Activated CD8-positive, alpha-beta memory T cell treated with anti-CD3 and anti-CD28 coated beads, Interleukin-2, amount 10 ng/mL, durations not matched to agents 7 days and 5 days (primary cell): ENCODE measurements around the gene KDM7A. TPM values are rescaled to one million over a fixed set of nuclear protein-coding genes. Genes with fewer than 3 reads are reported as not detected.
A peak's percentile ranks its signal among the peaks of the same experiment; 100 is the strongest.
"Not testable (repeated sequence)": the region's sequence is repeated elsewhere in the genome, so short reads cannot be mapped to it uniquely, and the experiment has no call there.

ENCODE experiments used
- ATAC-seq: fragments of 150-1000 bp; cut with Tn5 transposase; one replicate; pipeline ENCODE4 v1.10.0; 2021; ENCODE audit warnings: moderate library complexity
- CTCF ChIA-PET: fragments of 350-600 bp; sonication (Branson Sonifier 250); formaldehyde crosslinking; loops from one replicate; lab custom pipeline; 2021; ENCODE audit warnings: antibody characterized with exemption; lab: Charles Lee
- DNase-seq: peaks from one replicate; pipeline ENCODE4 v3.0.0-alpha.2; 2020
- H3K27ac Mint-ChIP-seq: one replicate; pipeline ENCODE4 v1.8.0; 2021; ENCODE audit warnings: mild to moderate bottlenecking, mixed read lengths
- H3K27me3 Mint-ChIP-seq: one replicate; pipeline ENCODE4 v1.8.0; 2021; ENCODE audit warnings: mixed read lengths
- H3K36me3 Mint-ChIP-seq: one replicate; pipeline ENCODE4 v1.8.0; 2021; ENCODE audit warnings: mild to moderate bottlenecking, mixed read lengths
- H3K4me1 Mint-ChIP-seq: one replicate; pipeline ENCODE4 v1.8.0; 2021; ENCODE audit warnings: mixed read lengths
- H3K4me3 Mint-ChIP-seq: one replicate; pipeline ENCODE4 v1.8.0; 2021; ENCODE audit warnings: mild to moderate bottlenecking, moderate library complexity, mixed read lengths
- H3K9me3 Mint-ChIP-seq: one replicate; pipeline ENCODE4 v1.8.0; 2022; ENCODE audit warnings: low read depth, mixed read lengths
- total RNA-seq, 2 experiments: library from RNA; stranded (reverse); gene quantifications; one replicate each; pipeline ENCODE4 v1.2.3, GENCODE V29; 2021

KDM7A gene
- total RNA-seq, 2 experiments from 2014 or later, result 7.3 to 13.1 TPM

DNA sequence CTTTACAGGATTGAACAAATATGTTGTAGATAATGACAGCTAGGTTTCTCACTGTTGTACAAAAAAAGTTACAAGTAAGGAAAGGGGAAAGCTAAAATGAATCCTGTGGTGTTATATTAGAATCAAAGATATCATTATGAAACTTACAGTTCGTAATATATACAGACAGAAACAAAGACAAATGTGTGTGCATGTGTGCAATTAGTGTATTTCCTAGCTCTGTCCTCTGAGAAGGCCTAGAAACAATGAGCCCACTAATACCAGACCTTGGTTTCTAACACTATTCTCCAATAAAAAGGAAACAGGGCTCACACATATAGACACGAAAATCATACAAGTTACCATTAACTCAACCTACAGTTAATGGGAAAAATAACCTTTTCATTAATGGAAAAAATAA, 8.0 kb downstream of the KDM7A start:
- Mint-ChIP-seq H3K4me3 (no peak overlapping the region), H3K4me1 (peaks cover 63% of the 10 kb centered on the region)
- ATAC-seq, result no peak

DNA sequence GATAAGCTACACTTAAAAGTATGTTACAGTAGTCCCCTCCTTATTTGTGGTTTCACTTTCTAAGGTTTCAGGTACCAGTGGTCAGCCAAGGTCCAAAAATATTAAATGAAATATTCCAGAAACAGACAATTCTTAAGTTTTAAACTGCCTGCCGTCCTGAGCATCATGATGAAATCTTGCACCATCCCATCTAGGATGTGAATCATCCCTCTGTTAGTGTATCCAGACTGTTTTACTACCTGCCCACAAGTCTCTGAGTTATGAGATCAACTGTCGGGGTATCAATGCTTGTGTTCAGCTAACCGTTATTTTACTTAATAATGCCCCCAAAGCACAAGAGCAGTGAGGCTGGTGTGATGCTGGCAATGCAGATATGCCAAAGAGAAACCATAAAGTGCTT, 11.4 kb downstream of the KDM7A start:
- Mint-ChIP-seq H3K27me3 (no peaks in the 10 kb centered on the region), H3K36me3 (peaks cover 17% of the 10 kb centered on the region), H3K9me3 (no peaks in the 10 kb centered on the region), H3K27ac (peak overlapping the region; percentile 74), H3K4me1 (peaks cover 69% of the 10 kb centered on the region), H3K4me3 (peak overlapping the region; percentile 48)
- CTCF ChIA-PET, result interaction anchor here (0.6 to 1.3 kb wide), 2 partner anchors 119 to 139 kb away, joined by 3 read pairs; no protein-coding TSS in a partner anchor
- no peak for DNase-seq
- ATAC-seq, result peak; percentile 56

More for the DNA sequence above, 8.0 kb downstream of the KDM7A start:
- Mint-ChIP-seq H3K27me3 (no peaks in the 10 kb centered on the region), H3K36me3 (peaks cover 6% of the 10 kb centered on the region), H3K9me3 (no peaks in the 10 kb centered on the region), H3K27ac (no peak overlapping the region)
- no peak for DNase-seq
- CTCF ChIA-PET, result interaction anchor here (1.3 to 2.0 kb wide), 2 partner anchors 12 to 136 kb away, joined by 4 to 5 read pairs; no protein-coding TSS in a partner anchor

DNA sequence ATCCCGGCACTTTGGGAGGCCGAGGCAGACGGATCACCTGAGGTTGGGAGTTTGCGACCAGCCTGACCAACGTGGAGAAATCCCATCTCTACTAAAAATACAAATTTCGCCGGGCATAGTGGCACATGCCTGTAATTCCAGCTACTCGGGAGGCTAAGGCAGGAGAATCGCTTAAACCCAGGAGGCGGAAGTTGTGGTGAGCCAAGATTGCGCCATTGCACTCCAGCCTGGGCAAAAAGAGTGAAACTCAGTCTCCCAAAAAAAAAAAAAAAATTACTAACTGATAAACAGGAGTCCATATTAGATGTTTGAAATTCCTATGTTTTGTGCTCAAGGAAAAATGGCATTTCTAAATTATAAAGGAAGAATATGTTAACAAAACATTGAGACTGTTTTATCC, 14.7 kb downstream of the KDM7A start:
- H3K9me3 Mint-ChIP-seq, ATAC-seq, H3K27me3 Mint-ChIP-seq, H3K27ac Mint-ChIP-seq, CTCF ChIA-PET, H3K4me3 Mint-ChIP-seq, DNase-seq: not testable (repeated sequence)
- Mint-ChIP-seq H3K4me1 (peaks cover 62% of the 10 kb centered on the region), H3K36me3 (peaks cover 26% of the 10 kb centered on the region)

DNA sequence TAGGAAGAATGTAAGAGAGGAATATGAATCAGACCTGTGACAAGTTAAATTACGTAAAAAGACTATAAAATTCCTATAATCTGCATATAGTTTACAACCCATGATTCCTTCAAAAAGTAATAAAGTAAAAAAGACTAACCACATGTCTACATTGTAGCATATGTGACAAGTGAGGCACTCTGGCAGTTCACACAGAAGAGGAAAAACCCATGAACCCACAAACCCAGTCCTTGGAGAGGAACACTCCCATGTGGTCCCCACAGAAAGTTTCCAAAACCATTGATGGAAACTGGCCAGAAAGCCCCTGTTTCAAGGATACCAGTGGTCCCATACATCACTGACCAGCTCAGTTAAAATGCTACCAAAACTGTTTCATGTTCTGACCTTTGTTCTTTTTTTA, 15.7 kb downstream of the KDM7A start:
- H3K36me3 Mint-ChIP-seq, result peaks cover 26% of the 10 kb centered on the region
- no peaks in the 10 kb centered on the region for H3K9me3 Mint-ChIP-seq
- DNase-seq, result no peak
- H3K4me3 Mint-ChIP-seq, result no peak overlapping the region
- H3K4me1 Mint-ChIP-seq, result peaks cover 66% of the 10 kb centered on the region
- CTCF ChIA-PET, result no interaction called here
- H3K27me3 Mint-ChIP-seq, result no peaks in the 10 kb centered on the region
- no peak overlapping the region for H3K27ac Mint-ChIP-seq
- no peak for ATAC-seq

DNA sequence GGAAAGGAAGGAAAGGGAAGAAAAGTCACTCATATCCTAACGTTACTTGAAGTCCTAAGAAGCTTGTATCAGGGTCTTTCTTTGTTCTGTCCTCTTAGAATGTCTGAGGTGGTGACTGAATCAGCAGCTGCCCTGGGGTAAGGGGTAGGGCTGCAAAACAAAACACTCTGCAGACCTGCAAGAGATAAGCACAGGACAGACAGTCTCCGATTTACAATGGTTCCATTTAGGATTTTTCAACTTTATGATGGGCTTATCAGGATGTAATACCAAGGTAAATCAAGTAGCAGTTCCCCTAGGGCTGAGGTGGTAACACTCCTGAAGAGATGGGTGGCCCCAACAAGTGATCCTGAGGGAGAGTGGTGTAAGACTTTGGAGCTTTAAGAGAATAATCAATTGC, 16.5 kb downstream of the KDM7A start:
- Mint-ChIP-seq H3K9me3 (no peaks in the 10 kb centered on the region), H3K4me3 (no peak overlapping the region), H3K27ac (no peak overlapping the region), H3K4me1 (peaks cover 62% of the 10 kb centered on the region), H3K36me3 (peaks cover 23% of the 10 kb centered on the region), H3K27me3 (no peaks in the 10 kb centered on the region)
- CTCF ChIA-PET, result no interaction called here
- ATAC-seq (no peak), DNase-seq (no peak)

DNA sequence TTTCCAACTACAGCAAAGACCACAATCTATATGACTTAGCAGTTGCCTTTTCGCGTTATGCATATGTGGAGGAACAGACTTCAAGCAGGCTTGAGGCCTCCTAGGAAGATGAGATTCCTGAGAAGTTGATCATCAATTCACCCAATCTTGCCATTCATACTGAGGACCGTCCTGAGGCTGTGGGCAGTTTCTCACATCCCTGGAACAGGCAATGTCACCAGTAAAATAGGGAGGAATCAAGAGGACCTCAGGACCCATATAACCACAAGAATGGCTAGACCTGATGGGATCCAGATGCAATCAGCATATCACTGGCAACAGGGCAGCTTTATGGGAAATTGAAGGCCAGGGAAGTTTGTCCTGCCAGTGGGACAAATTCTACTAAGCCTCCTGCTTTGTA, 17.3 kb downstream of the KDM7A start:
- DNase-seq (no peak), ATAC-seq (no peak)
- Mint-ChIP-seq H3K36me3 (peaks cover 21% of the 10 kb centered on the region), H3K4me3 (no peak overlapping the region), H3K27me3 (no peaks in the 10 kb centered on the region), H3K27ac (no peak overlapping the region), H3K4me1 (peaks cover 55% of the 10 kb centered on the region), H3K9me3 (no peaks in the 10 kb centered on the region)
- CTCF ChIA-PET, result no interaction called here

DNA sequence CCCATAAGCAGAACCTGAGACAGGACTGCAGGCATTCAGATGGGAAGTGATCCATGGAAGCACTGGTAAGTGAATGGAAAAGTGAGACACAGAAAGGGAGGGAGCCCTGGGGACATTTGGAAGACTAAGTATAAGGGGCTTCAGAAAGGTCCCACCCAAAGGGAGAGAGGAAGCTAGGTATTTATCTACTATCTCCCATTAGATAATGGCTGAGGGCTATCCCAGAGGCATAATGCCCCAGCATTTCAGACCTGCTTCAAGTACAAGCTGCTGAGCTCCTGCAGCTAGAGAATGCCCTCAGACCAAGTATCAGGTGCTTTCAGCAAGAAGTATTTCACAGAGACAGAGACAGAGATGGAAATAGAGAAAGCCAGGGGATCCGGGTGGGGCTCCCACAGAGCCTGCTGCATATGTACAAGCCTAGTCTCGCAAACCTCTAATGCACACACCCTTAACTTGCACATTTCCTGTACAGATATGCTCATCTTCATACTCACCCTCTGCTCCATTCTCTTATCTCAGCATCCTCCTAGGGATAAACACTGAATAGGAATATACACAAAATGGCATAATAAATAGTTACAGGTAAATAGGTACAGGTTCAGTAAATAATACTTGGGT, 20.2 kb downstream of the KDM7A start:
- Mint-ChIP-seq H3K27ac (peak overlapping the region; percentile 52), H3K27me3 (no peaks in the 10 kb centered on the region), H3K9me3 (no peaks in the 10 kb centered on the region), H3K36me3 (peaks cover 24% of the 10 kb centered on the region), H3K4me1 (peaks cover 42% of the 10 kb centered on the region), H3K4me3 (no peak overlapping the region)
- DNase-seq (no peak), ATAC-seq (peak; percentile 58)
- CTCF ChIA-PET, result interaction anchor here (1.5 kb wide), 1 partner anchor 12 kb away, joined by 4 read pairs; no protein-coding TSS in a partner anchor

DNA sequence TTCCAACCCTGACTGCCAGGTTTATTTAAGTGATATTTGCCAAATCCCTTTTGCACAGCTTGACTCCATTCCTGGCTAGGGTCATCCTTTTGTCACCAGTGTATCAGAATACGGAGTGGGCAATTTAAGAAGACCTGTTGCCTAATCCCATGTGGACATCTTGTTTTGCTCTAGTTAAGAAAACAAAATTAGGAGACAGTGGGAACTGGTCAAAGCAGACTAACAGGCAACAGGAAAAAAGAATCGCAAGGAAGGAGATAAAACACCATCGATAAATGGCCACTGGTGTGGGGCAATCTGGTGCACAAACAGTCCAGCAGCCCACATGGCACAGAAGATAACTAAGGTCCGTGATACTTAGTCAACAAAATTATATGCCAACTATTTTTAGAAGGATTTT, 21.4 kb downstream of the KDM7A start:
- H3K36me3 Mint-ChIP-seq, result peaks cover 20% of the 10 kb centered on the region
- H3K27me3 Mint-ChIP-seq, result no peaks in the 10 kb centered on the region
- DNase-seq, result no peak
- no peaks in the 10 kb centered on the region for H3K9me3 Mint-ChIP-seq
- H3K27ac Mint-ChIP-seq, result no peak overlapping the region
- CTCF ChIA-PET, result interaction anchor here (1.1 kb wide), 1 partner anchor 17 kb away, joined by 3 read pairs; no protein-coding TSS in a partner anchor
- no peak overlapping the region for H3K4me3 Mint-ChIP-seq
- H3K4me1 Mint-ChIP-seq, result peaks cover 32% of the 10 kb centered on the region
- ATAC-seq, result no peak

DNA sequence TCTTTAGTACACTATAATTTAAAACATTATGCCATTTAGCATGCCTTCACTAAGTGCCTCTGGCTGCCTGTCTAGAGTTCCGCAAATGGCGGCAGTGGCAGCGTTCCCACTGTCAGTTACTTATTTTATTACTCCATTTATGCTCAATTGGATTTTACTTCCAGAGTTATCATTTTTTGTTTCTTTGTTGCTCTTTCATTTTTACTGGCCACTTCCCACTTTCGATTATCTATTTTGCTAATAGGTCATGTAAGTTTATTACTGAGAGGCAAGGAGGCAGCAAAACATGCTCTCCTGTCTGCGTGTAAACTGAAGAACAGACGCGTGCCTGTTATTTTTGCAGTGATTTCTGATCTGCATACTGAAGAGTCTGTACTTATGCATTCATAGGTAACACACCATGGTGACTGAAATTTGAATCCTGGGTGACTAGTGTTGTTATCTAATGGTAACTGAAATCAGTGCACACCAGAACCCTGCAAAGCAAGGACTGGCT, 23.1 kb downstream of the KDM7A start:
- no peaks in the 10 kb centered on the region for H3K27me3 Mint-ChIP-seq
- H3K4me1 Mint-ChIP-seq, result peaks cover 26% of the 10 kb centered on the region
- CTCF ChIA-PET, result no interaction called here
- H3K9me3 Mint-ChIP-seq, result no peaks in the 10 kb centered on the region
- ATAC-seq (no peak), DNase-seq (no peak)
- H3K27ac Mint-ChIP-seq, result no peak overlapping the region
- H3K4me3 Mint-ChIP-seq, result no peak overlapping the region
- H3K36me3 Mint-ChIP-seq, result peaks cover 16% of the 10 kb centered on the region

DNA sequence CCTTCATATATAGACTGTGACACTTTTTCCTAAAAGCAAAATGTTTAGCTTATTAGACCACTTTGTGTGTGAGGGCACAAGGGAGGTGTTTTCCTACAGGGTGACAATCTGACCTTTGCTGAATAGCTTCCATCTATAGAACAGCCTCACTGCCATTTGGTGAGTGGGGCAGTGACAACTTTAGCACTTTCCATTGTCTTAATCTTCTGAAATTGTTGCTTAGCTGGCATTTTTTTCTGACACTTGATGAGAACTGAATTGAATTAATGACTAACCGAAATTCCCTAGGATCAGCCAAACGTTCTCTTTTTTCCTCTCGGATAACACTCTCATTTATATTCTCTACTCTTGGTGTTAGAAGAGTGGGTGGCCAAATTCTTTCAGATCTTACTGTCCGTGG, 30.2 kb downstream of the KDM7A start:
- Mint-ChIP-seq H3K4me3 (no peak overlapping the region), H3K4me1 (no peaks in the 10 kb centered on the region), H3K9me3 (no peaks in the 10 kb centered on the region), H3K27me3 (no peaks in the 10 kb centered on the region), H3K36me3 (peaks cover 29% of the 10 kb centered on the region), H3K27ac (no peak overlapping the region)
- DNase-seq (no peak), ATAC-seq (no peak)
- CTCF ChIA-PET, result interaction anchor here (0.6 to 0.8 kb wide), 2 partner anchors 34 to 117 kb away, joined by 3 read pairs; no protein-coding TSS in a partner anchor

DNA sequence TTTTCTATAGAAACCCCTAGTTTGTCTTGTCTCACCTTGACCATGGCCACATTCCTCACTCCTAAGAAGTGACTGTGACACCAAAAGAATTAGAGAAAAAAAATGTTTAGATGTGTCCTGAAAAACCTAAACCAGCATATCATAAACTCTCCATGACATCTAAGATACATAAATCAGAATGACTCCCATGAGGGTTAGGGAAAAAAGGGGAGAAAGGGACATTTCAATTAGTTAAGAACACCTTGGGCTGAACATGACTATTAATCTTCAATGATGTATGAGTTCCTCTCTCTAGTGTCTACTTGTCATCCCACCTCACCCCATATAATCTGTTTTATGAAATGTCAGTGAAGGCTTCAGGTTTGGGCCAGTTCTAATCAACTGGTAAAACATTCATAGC, 31.1 kb downstream of the KDM7A start:
- no peak for ATAC-seq
- Mint-ChIP-seq H3K36me3 (peaks cover 27% of the 10 kb centered on the region), H3K27ac (no peak overlapping the region), H3K27me3 (no peaks in the 10 kb centered on the region), H3K4me1 (no peaks in the 10 kb centered on the region), H3K4me3 (no peak overlapping the region), H3K9me3 (no peaks in the 10 kb centered on the region)
- CTCF ChIA-PET, result interaction anchor here (0.5 kb wide), 1 partner anchor 83 kb away, joined by 5 read pairs; no protein-coding TSS in a partner anchor
- DNase-seq, result no peak

DNA sequence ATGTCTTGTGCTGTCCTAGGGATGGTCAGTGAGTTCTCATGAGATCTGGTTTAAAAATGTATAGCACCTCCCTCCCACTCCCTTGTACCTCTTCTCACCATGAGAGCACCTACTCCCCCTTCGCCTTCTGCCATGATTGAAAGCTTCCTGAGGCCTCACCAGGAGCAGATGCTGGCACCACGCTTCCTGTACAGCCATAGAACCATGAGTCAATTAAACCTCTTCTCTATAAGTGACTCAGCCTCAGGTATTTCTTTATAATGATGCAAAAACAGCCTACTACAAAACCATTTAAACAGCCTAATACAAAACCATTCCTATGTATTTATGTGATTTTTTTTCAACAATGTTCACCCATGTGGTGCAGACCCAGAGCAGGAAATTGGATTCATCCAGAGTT, 32.0 kb downstream of the KDM7A start:
- Mint-ChIP-seq H3K4me1 (no peaks in the 10 kb centered on the region), H3K36me3 (peaks cover 27% of the 10 kb centered on the region), H3K9me3 (no peaks in the 10 kb centered on the region), H3K27me3 (no peaks in the 10 kb centered on the region), H3K4me3 (no peak overlapping the region), H3K27ac (no peak overlapping the region)
- DNase-seq, result no peak
- no peak for ATAC-seq
- CTCF ChIA-PET, result no interaction called here

DNA sequence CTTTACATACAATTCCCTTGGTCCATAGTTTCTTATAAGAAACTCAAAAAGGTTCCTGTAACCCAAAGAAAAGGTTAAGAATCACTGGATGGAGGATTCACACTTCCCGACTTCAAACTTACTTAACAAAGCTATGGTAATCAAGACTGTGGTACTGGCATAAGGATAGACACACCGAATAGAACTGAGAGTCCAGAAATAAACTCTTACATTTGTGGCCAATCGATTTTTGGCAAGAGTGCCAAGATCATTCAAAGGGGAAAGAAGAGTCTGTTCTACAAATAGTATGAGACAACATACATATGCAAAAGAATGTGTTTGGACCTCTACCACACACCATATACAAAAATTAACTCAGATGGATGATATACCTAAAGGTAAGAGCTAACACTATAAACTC, 32.8 kb downstream of the KDM7A start:
- Mint-ChIP-seq H3K4me1 (no peaks in the 10 kb centered on the region), H3K4me3 (no peak overlapping the region), H3K27me3 (no peaks in the 10 kb centered on the region), H3K9me3 (no peaks in the 10 kb centered on the region), H3K36me3 (peaks cover 27% of the 10 kb centered on the region), H3K27ac (no peak overlapping the region)
- CTCF ChIA-PET, result interaction anchor here (0.9 kb wide), 1 partner anchor 17 kb away, joined by 3 read pairs; no protein-coding TSS in a partner anchor
- no peak for ATAC-seq
- DNase-seq, result no peak

DNA sequence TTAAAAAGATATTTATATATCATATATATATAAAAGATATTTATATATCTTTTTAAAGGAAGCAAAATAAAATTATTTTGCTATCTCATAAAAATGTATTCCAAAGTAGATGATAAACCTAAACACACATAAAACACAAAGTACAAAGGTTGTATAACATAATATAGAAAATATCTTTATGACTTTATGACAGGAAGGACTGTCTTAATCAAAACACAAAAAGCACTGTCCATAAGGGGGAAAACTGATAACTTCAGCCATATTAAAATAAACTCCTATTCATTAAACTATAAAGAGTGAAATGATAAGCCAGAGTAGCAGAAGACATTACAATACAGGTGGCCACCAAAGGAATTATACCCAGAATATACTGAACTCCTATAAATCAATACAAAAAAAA, 34.8 kb downstream of the KDM7A start:
- H3K4me1 Mint-ChIP-seq, result peaks cover 2% of the 10 kb centered on the region
- no peak for DNase-seq
- H3K9me3 Mint-ChIP-seq, result no peaks in the 10 kb centered on the region
- H3K27ac Mint-ChIP-seq, result no peak overlapping the region
- no peaks in the 10 kb centered on the region for H3K27me3 Mint-ChIP-seq
- ATAC-seq, result no peak
- CTCF ChIA-PET, result no interaction called here
- H3K36me3 Mint-ChIP-seq, result peaks cover 24% of the 10 kb centered on the region
- H3K4me3 Mint-ChIP-seq, result no peak overlapping the region
